HepG2 (cell line): ENCODE data around the gene VPS4A. TPM values are rescaled to one million over a fixed set of nuclear protein-coding genes. Genes with fewer than 3 reads are reported as not detected.

Experiments used
- ATAC-seq: fragments of 200-7000 bp; cut with Tn5 transposase; 3 replicates; pipeline ENCODE4 v1.9.1; 2020; ENCODE audit warnings: mild to moderate bottlenecking, moderate library complexity
- BruUV-seq: library from RNA; stranded (reverse); fragments of 400-500 nt; replicated peaks from 2 replicates; lab custom pipeline; 2021; lab: Mats Ljungman, UMichigan
- CTCF ChIA-PET: fragments of 300-600 bp; formaldehyde crosslinking; extraction: SDS; loops from one replicate; lab custom pipeline; 2021; ENCODE audit warnings: low total read pairs, inconsistent platforms, low intra/inter-chr PET ratio; lab: Yijun Ruan, JAX
- POLR2A ChIA-PET: fragments of 350-600 bp; sonication (Branson Sonifier 250); formaldehyde crosslinking; loops from one replicate; lab custom pipeline; 2020; ENCODE audit warnings: antibody characterized with exemption, inconsistent platforms; lab: Yijun Ruan, JAX
- DNase-seq: peaks from one replicate; pipeline ENCODE4 v3.0.0-alpha.2; 2015; ENCODE audit warnings: low spot score
- FAIRE-seq: peaks from 3 replicates; lab custom pipeline; 2011; peaks lifted over from hg19 to GRCh38; lab: Jason Lieb, UNC
- H2AFZ ChIP-seq: one replicate; pipeline ENCODE4 v1.6.1; 2011; ENCODE audit warnings: low read length, inconsistent platforms
- H3K27ac ChIP-seq: fragments of 300-600 bp; 3 replicates; pipeline ENCODE4 v1.8.0; 2011; ENCODE audit warnings: mixed run types, mild to moderate bottlenecking, mixed read lengths, low read length, inconsistent platforms; ENCODE audit not compliant: insufficient read depth; ENCODE audit errors: extremely low read length
- H3K27me3 ChIP-seq, 2 experiments: fragments of 200-600 bp in 1 of 2; 2 replicates in 1 of 2; 3 replicates in 1 of 2; pipeline versions ENCODE4 v1.6.0 to v1.8.0; 2011; ENCODE audit warnings: low read length in 2 of 2, mild to moderate bottlenecking in 2 of 2, moderate library complexity in 2 of 2, inconsistent platforms in 1 of 2; ENCODE audit not compliant: insufficient read depth in 2 of 2, control insufficient read depth in 1 of 2
- H3K36me3 ChIP-seq, 2 experiments: fragments of 200-600 bp in 1 of 2; replicated peaks in 1 of 2; 2 replicates in 1 of 2; 3 replicates in 1 of 2; pipeline versions ENCODE4 v1.5.1 to v1.8.0; 2011; ENCODE audit warnings: low read length in 2 of 2, inconsistent platforms in 1 of 2; ENCODE audit not compliant: insufficient read depth in 2 of 2, control insufficient read depth in 1 of 2
- H3K4me1 ChIP-seq: 2 replicates; pipeline ENCODE4 v1.5.1; 2012; ENCODE audit warnings: low read length, inconsistent platforms; ENCODE audit not compliant: insufficient read depth
- H3K4me2 ChIP-seq: 2 replicates; pipeline ENCODE4 v1.6.0; 2011; ENCODE audit warnings: low read depth, low read length, inconsistent platforms
- H3K4me3 ChIP-seq, 3 experiments: fragments of 200-600 bp in 1 of 3; sonication (generic), shearing (Covaris generic) in 1 of 3; replicated peaks in 1 of 3; 2 replicates each; pipeline ENCODE4 v1.5.1; 2011 to 2016; ENCODE audit warnings: low read length in 3 of 3, inconsistent platforms in 2 of 3, low read depth in 2 of 3, mild to moderate bottlenecking in 2 of 3, control low read depth in 1 of 3, mixed read lengths in 1 of 3; ENCODE audit not compliant: insufficient read depth in 1 of 3
- H3K79me2 ChIP-seq: one replicate; pipeline ENCODE4 v1.6.1; 2011; ENCODE audit warnings: low read length, inconsistent platforms; ENCODE audit not compliant: insufficient read depth
- H3K9ac ChIP-seq: 2 replicates; pipeline ENCODE4 v1.6.0; 2011; ENCODE audit warnings: mild to moderate bottlenecking, low read depth, low read length, inconsistent platforms; ENCODE audit not compliant: insufficient read depth
- H3K9me3 ChIP-seq: 2 replicates; pipeline ENCODE4 v1.5.1; 2012; ENCODE audit warnings: mild to moderate bottlenecking, low read length
- H4K20me1 ChIP-seq: 2 replicates; pipeline ENCODE4 v1.6.0; 2011; ENCODE audit warnings: inconsistent platforms, mild to moderate bottlenecking, low read length, moderate library complexity; ENCODE audit not compliant: insufficient read depth
- ARNT2 ChIP-seq: sonication (generic); formaldehyde crosslinking; IDR thresholded peaks from 2 replicates; pipeline ENCODE4 v1.8.0; 2022; ENCODE audit warnings: mild to moderate bottlenecking, low read depth, missing genetic modification reagents, moderate library complexity
- CSRNP1 ChIP-seq: sonication (generic); formaldehyde crosslinking; IDR thresholded peaks from 2 replicates; pipeline ENCODE4 v1.8.1; 2023; ENCODE audit warnings: mild to moderate bottlenecking, missing genetic modification reagents
- DMTF1 ChIP-seq: sonication (generic); formaldehyde crosslinking; IDR thresholded peaks from 2 replicates; pipeline ENCODE4 v1.4.0; 2020; ENCODE audit warnings: mild to moderate bottlenecking, missing genetic modification reagents
- KLF11 ChIP-seq: IDR thresholded peaks from 2 replicates; pipeline ENCODE4 v1.6.1; 2016; ENCODE audit warnings: missing compliant biosample characterization
- MAFG ChIP-seq: sonication (generic); formaldehyde crosslinking; IDR thresholded peaks from 2 replicates; pipeline ENCODE4 v1.5.1; 2020; ENCODE audit warnings: mild to moderate bottlenecking, missing genetic modification reagents
- NR2C2 ChIP-seq: sonication (generic); formaldehyde crosslinking; IDR thresholded peaks from 2 replicates; pipeline ENCODE4 v1.4.0; 2020; ENCODE audit warnings: missing genetic modification reagents, mild to moderate bottlenecking, moderate library complexity, borderline replicate concordance
- SUZ12 ChIP-seq: fragments of 150-350 bp; IDR thresholded peaks from 2 replicates; pipeline ENCODE4 v1.6.1; 2014; ENCODE audit warnings: low read depth, low read length
- TARDBP ChIP-seq: sonication (generic); formaldehyde crosslinking; IDR thresholded peaks from 2 replicates; pipeline ENCODE4 v1.8.0; 2022; ENCODE audit warnings: mild to moderate bottlenecking, missing genetic modification reagents
- TRIM24 ChIP-seq: sonication (generic); formaldehyde crosslinking; IDR thresholded peaks from 2 replicates; pipeline ENCODE4 v1.8.0; 2022; ENCODE audit warnings: mild to moderate bottlenecking, missing genetic modification reagents
- U2AF1 ChIP-seq: fragments of 200-400 bp; formaldehyde crosslinking; optimal IDR thresholded peaks from 2 replicates; pipeline ENCODE3; 2017; ENCODE audit warnings: mild to moderate bottlenecking, low read depth, low read length
- ZBTB34 ChIP-seq: sonication (generic); formaldehyde crosslinking; IDR thresholded peaks from 2 replicates; pipeline ENCODE4 v1.8.0; 2022; ENCODE audit warnings: mild to moderate bottlenecking, missing genetic modification reagents
- ZNF282 ChIP-seq: fragments of 450-650 bp; IDR thresholded peaks from 2 replicates; pipeline ENCODE4 v1.6.1; 2018; ENCODE audit not compliant: partially characterized antibody
- ZNF3 ChIP-seq: IDR thresholded peaks from 2 replicates; pipeline ENCODE4 v1.7.0; 2017; ENCODE audit warnings: inconsistent platforms
- ZNF382 ChIP-seq: sonication (generic); formaldehyde crosslinking; IDR thresholded peaks from 2 replicates; pipeline ENCODE4 v1.5.0; 2020; ENCODE audit warnings: missing genetic modification reagents, mild to moderate bottlenecking, borderline replicate concordance
- ZNF496 ChIP-seq: sonication (generic); formaldehyde crosslinking; IDR thresholded peaks from 2 replicates; pipeline ENCODE4 v1.8.1; 2023; ENCODE audit warnings: mild to moderate bottlenecking, moderate library complexity, missing genetic modification reagents; ENCODE audit not compliant: insufficient replicate concordance
- ZNF607 ChIP-seq: sonication (generic); formaldehyde crosslinking; IDR thresholded peaks from 2 replicates; pipeline ENCODE4 v1.5.1; 2020; ENCODE audit warnings: missing genetic modification reagents, mild to moderate bottlenecking, borderline replicate concordance
- ZNF704 ChIP-seq: sonication (generic); formaldehyde crosslinking; IDR thresholded peaks from 2 replicates; pipeline ENCODE4 v1.8.1; 2023; ENCODE audit warnings: mild to moderate bottlenecking, inconsistent platforms, moderate library complexity, missing genetic modification reagents, borderline replicate concordance
- ZNF83 ChIP-seq: sonication (generic); formaldehyde crosslinking; IDR thresholded peaks from 2 replicates; pipeline ENCODE4 v1.4.0; 2020; ENCODE audit warnings: missing genetic modification reagents, mild to moderate bottlenecking, borderline replicate concordance
- WGBS: methylation state at CpG from one replicate; pipeline ENCODE4 v1.1.6; 2017; ENCODE audit warnings: low lambda C conversion rate; 5-methylcytosine and 5-hydroxymethylcytosine counted together
- in situ Hi-C: cut with HindIII; loops from 2 replicates; pipeline ENCODE4 v1.10.0; 2017; ENCODE audit warnings: low pct_unique_long_range_greater_than_20kb; ENCODE audit not compliant: extremely low pct_ligation_motif_present
- intact Hi-C: fragments of 100-400 bp; cut with micrococcal nuclease; formaldehyde crosslinking; loops from one replicate; pipeline ENCODE4 v1.10.0; 2022; ENCODE audit not compliant: unreplicated experiment
- polyA plus RNA-seq, 8 experiments: library from polyadenylated mRNA; depleted of rRNA in 3 of 8; stranded (reverse) in 7 of 8; unstranded in 1 of 8; fragments of >200 nt; fragmentation: Illumina TruSeq in 4 of 8; extraction: Trizol in 4 of 8; gene quantifications; 2 replicates each; pipeline versions ENCODE4 v1.2.1 to v1.2.3, GENCODE V29; 2011 to 2016; ENCODE audit warnings: low read depth in 4 of 8, missing spikeins in 1 of 8, mixed read lengths in 1 of 8; ENCODE audit not compliant: insufficient read depth in 1 of 8
- total RNA-seq, 5 experiments: library from RNA; depleted of rRNA; stranded (reverse); fragments of >200 nt; fragmentation: Illumina TruSeq; extraction: Trizol; gene quantifications; 2 replicates each; pipeline ENCODE4 v1.2.3, GENCODE V29; 2016; ENCODE audit warnings: low read depth in 1 of 5

The VPS4A gene
- total and polyA plus RNA-seq, 2 of the 13 experiments (the other 11 are each of a cell fraction or from before 2014, with no cell fraction given) = 13.2 to 27.9 TPM

GRCh38 chr16:69350536-69351133, 39.5 kb downstream of the VPS4A start:
- BruUV-seq = TSS peak; percentile 61
- Histone ChIP-seq H3K36me3 (peaks cover 0 to 3% of the 10 kb centered on the region in 2 experiments; a peak in 3 of 5 replicates), H3K79me2 (no peaks in the 10 kb centered on the region), H3K27ac (peak overlapping the region; percentile 39), H3K4me1 (peaks cover 24% of the 10 kb centered on the region), H3K4me3 (peak overlapping the region; percentile 54 to 64 (median 61); a peak in 5 of 6 replicates), H4K20me1 (no peaks in the 10 kb centered on the region), H3K4me2 (peak overlapping the region; percentile 91), H2AFZ (no peak overlapping the region), H3K27me3 (no peaks in the 10 kb centered on the region), H3K9ac (peak overlapping the region; percentile 59; the same call in 1 of the 2 replicates), H3K9me3 (no peaks in the 10 kb centered on the region)
- CTCF ChIA-PET = no interaction called here
- 51% methylated on average over 6 of the region's 6 CpGs for WGBS
- intact Hi-C loops (loop anchor here (5.0 kb wide), 1 partner anchor 37 kb away; the partner anchor contains the start of gene TERF2), in situ Hi-C loops (no loop called here)
- peak; percentile 59 for DNase-seq
- POLR2A ChIA-PET = interaction anchor here (0.6 to 4.1 kb wide), 13 partner anchors 9 to 404 kb away, joined by 3 to 22 read pairs (median 5); partner anchors contain the start of genes COG8, NIP7, NOB1 and PDF
- peak; percentile 22 for ATAC-seq
- peak; percentile 78 for FAIRE-seq
- no peak for TF ChIP-seq KLF11 (CRISPR knock-in tag)
- no peak for TF ChIP-seq ZNF382 (CRISPR knock-in tag)
- no peak for TF ChIP-seq SUZ12
- no peak for TF ChIP-seq ZNF3 (CRISPR knock-in tag)
- TF ChIP-seq ARNT2 (CRISPR knock-in tag) = no peak
- TF ChIP-seq ZBTB34 = no peak
- no peak for TF ChIP-seq MAFG (CRISPR knock-in tag)
- no peak for TF ChIP-seq ZNF704
- no peak for TF ChIP-seq ZNF83 (CRISPR knock-in tag)
- TF ChIP-seq ZNF607 (CRISPR knock-in tag) = no peak
- TF ChIP-seq U2AF1 = no peak
- TF ChIP-seq NR2C2 = no peak
- no peak; the same call in 1 of the 2 replicates for TF ChIP-seq CSRNP1 (CRISPR knock-in tag)
- no peak for TF ChIP-seq TRIM24
- no peak for TF ChIP-seq ZNF282
- TF ChIP-seq ZNF496 (CRISPR knock-in tag) = no peak
- TF ChIP-seq DMTF1 (CRISPR knock-in tag) = no peak
- no peak for TF ChIP-seq TARDBP
